Measurements from ENCODE around the gene ITPKA.
A peak's percentile ranks its signal among the peaks of the same experiment; 100 is the strongest.
"Not testable (repeated sequence)": the region's sequence is repeated elsewhere in the genome, so short reads cannot be mapped to it uniquely, and the experiment has no call there.

ITPKA gene

DNA sequence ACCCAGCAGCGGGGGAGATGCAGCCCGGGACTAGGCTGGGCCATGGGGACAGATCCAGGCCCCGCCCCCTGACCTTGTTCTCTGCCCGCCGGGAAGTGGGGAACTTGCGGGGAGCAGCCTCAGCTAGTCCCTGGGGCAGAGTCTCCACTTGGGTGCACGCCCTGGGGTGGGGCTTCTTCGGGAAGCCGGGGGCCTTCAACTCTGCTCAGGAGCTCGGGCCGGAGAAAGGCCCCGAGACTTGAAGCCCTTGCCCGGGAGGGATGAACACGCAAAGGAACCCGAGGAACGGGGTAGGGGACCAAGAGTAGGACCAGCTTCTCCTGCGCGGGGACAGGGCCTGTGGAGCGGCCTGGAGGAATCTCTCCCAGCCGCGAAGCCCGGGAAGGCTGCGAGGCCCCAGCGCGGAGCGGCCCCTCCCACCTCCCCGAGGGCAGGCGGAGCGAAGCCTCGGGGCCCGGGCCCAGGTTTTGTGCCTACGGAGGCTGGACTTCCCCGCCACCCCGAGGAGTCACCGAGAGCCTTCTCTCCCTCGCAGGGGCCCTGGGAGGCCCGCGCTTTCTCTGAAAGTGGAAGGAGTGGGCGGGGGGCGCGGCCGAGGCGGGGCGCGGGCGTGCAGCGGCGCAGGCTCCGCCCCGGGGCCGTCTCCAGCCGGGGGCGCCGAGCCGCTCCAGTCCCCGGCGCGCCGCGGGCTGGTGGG is at the start of gene ITPKA:
ITPKA (plus strand) TSS at position 670 of the 697 bp plus-strand sequence. CDS start 54 bp downstream, outside the sequence.
- no peak within 1 kb of the TSS for H3K27ac ChIP-seq (ENCODE audit: low read depth, low read length)
- H3K4me3 ChIP-seq (ENCODE audit: low read depth in 1 of 5, low read length in 5 of 5) = peak within 1 kb of the TSS; percentile 53 to 71 (median 67)
- H3K27me3 ChIP-seq (ENCODE audit: control insufficient read depth in 5 of 5, insufficient read depth in 4 of 5, low read length in 5 of 5) = peaks cover 10 to 40% (median 24%) of the 10 kb centered on the region in 5 donors
- H3K36me3 ChIP-seq (ENCODE audit: control insufficient read depth in 5 of 5, insufficient read depth in 5 of 5, low read length in 5 of 5) = no peaks in the 10 kb centered on the region
- no peaks in the 10 kb centered on the region for H3K9me3 ChIP-seq (ENCODE audit: control insufficient read depth in 5 of 5, low read length in 5 of 5)
- H3K4me1 ChIP-seq (ENCODE audit: control insufficient read depth in 5 of 5, insufficient read depth in 5 of 5, low read length in 5 of 5) = peaks cover 1 to 39% (median 35%) of the 10 kb centered on the region in 5 donors
- peak within 1 kb of the TSS in 3 of 5 donors; percentile 34 to 73 (median 69) for H3K9ac ChIP-seq (ENCODE audit: low read length in 5 of 5)

GRCh38 chr15:41445399-41445798 is 48.3 kb upstream of the ITPKA start:
- peaks cover 6 to 17% (median 7%) of the 10 kb centered on the region in 5 donors for H3K36me3 ChIP-seq (ENCODE audit: control insufficient read depth in 5 of 5, insufficient read depth in 5 of 5, low read length in 5 of 5)
- no peak overlapping the region for H3K4me3 ChIP-seq (ENCODE audit: low read depth in 1 of 5, low read length in 5 of 5)
- no peaks in the 10 kb centered on the region for H3K9me3 ChIP-seq (ENCODE audit: control insufficient read depth in 5 of 5, low read length in 5 of 5)

GRCh38 chr15:41462084-41462795 is 31.4 kb upstream of the ITPKA start:
- Histone ChIP-seq H3K36me3 (ENCODE audit: control insufficient read depth in 5 of 5, insufficient read depth in 5 of 5, low read length in 5 of 5) (peaks cover 28 to 54% (median 38%) of the 10 kb centered on the region in 5 donors), H3K27me3 (ENCODE audit: control insufficient read depth in 5 of 5, insufficient read depth in 4 of 5, low read length in 5 of 5) (no peaks in the 10 kb centered on the region), H3K4me3 (ENCODE audit: low read depth in 1 of 5, low read length in 5 of 5) (no peak overlapping the region), H3K27ac (ENCODE audit: low read depth, low read length) (no peak overlapping the region), H3K4me1 (ENCODE audit: control insufficient read depth in 5 of 5, insufficient read depth in 5 of 5, low read length in 5 of 5) (no peaks in the 10 kb centered on the region), H3K9ac (ENCODE audit: low read length in 5 of 5) (no peak overlapping the region), H3K9me3 (ENCODE audit: control insufficient read depth in 5 of 5, low read length in 5 of 5) (no peaks in the 10 kb centered on the region)

More at GRCh38 chr15:41445399-41445798, 48.3 kb upstream of the ITPKA start:
- Histone ChIP-seq H3K4me1 (ENCODE audit: control insufficient read depth in 5 of 5, insufficient read depth in 5 of 5, low read length in 5 of 5) (peaks cover 0 to 4% (median 0%) of the 10 kb centered on the region in 5 donors), H3K27me3 (ENCODE audit: control insufficient read depth in 5 of 5, insufficient read depth in 4 of 5, low read length in 5 of 5) (no peaks in the 10 kb centered on the region), H3K9ac (ENCODE audit: low read length in 5 of 5) (peak overlapping the region in 1 of 5 donors; percentile 16), H3K27ac (ENCODE audit: low read depth, low read length) (no peak overlapping the region)

GRCh38 chr15:41464889-41465580 is 28.6 kb upstream of the ITPKA start:
- H3K4me1 ChIP-seq (ENCODE audit: control insufficient read depth in 5 of 5, insufficient read depth in 5 of 5, low read length in 5 of 5) = no peaks in the 10 kb centered on the region
- H3K9me3 ChIP-seq (ENCODE audit: control insufficient read depth in 5 of 5, low read length in 5 of 5) = no peaks in the 10 kb centered on the region
- H3K27ac ChIP-seq (ENCODE audit: low read depth, low read length) = no peak overlapping the region
- no peaks in the 10 kb centered on the region for H3K27me3 ChIP-seq (ENCODE audit: control insufficient read depth in 5 of 5, insufficient read depth in 4 of 5, low read length in 5 of 5)
- no peak overlapping the region for H3K4me3 ChIP-seq (ENCODE audit: low read depth in 1 of 5, low read length in 5 of 5)
- peaks cover 26 to 56% (median 40%) of the 10 kb centered on the region in 5 donors for H3K36me3 ChIP-seq (ENCODE audit: control insufficient read depth in 5 of 5, insufficient read depth in 5 of 5, low read length in 5 of 5)
- no peak overlapping the region for H3K9ac ChIP-seq (ENCODE audit: low read length in 5 of 5)

- no peaks in the 10 kb centered on the region for H3K9me3 ChIP-seq (ENCODE audit: control insufficient read depth in 5 of 5, low read length in 5 of 5)
- H3K36me3 ChIP-seq (ENCODE audit: control insufficient read depth in 5 of 5, insufficient read depth in 5 of 5, low read length in 5 of 5) = peaks cover 30 to 64% (median 46%) of the 10 kb centered on the region in 5 donors
- no peaks in the 10 kb centered on the region for H3K27me3 ChIP-seq (ENCODE audit: control insufficient read depth in 5 of 5, insufficient read depth in 4 of 5, low read length in 5 of 5)
- H3K4me3 ChIP-seq (ENCODE audit: low read depth in 1 of 5, low read length in 5 of 5) = no peak overlapping the region
- H3K4me1 ChIP-seq (ENCODE audit: control insufficient read depth in 5 of 5, insufficient read depth in 5 of 5, low read length in 5 of 5) = no peaks in the 10 kb centered on the region
- H3K27ac ChIP-seq (ENCODE audit: low read depth, low read length) = no peak overlapping the region
- H3K9ac ChIP-seq (ENCODE audit: low read length in 5 of 5) = no peak overlapping the region
These were observed 27.8 kb upstream of the ITPKA start for GRCh38 chr15:41465822-41466421.

DNA sequence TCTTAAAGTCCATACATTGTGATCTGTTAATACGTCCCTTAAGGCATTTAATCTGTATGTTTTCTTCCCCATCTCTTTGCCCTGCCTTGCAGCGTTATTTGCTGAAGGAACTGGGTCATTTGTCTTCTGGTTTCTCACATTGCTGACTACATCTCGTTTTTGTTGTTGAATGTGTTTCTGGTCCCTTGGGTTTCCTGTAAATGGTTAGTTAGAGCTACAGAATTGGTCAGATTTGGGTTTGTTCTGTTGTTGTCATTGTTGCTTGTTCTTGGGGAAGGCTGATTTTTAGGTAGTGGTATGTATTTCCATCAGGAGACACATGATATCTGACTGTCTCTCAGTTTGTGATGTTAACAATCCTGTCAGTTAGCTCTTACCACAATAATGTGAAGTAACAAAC is 27.0 kb upstream of the ITPKA start:
- no peak overlapping the region for H3K9ac ChIP-seq (ENCODE audit: low read length in 5 of 5)
- peaks cover 36 to 71% (median 54%) of the 10 kb centered on the region in 5 donors for H3K36me3 ChIP-seq (ENCODE audit: control insufficient read depth in 5 of 5, insufficient read depth in 5 of 5, low read length in 5 of 5)

GRCh38 chr15:41469644-41470043 is 24.0 kb upstream of the ITPKA start:
- not testable (repeated sequence) for H3K9me3 ChIP-seq (ENCODE audit: control insufficient read depth in 5 of 5, low read length in 5 of 5); H3K27ac ChIP-seq (ENCODE audit: low read depth, low read length); H3K9ac ChIP-seq (ENCODE audit: low read length in 5 of 5); H3K4me3 ChIP-seq (ENCODE audit: low read depth in 1 of 5, low read length in 5 of 5); H3K4me1 ChIP-seq (ENCODE audit: control insufficient read depth in 5 of 5, insufficient read depth in 5 of 5, low read length in 5 of 5); H3K27me3 ChIP-seq (ENCODE audit: control insufficient read depth in 5 of 5, insufficient read depth in 4 of 5, low read length in 5 of 5)
- H3K36me3 ChIP-seq (ENCODE audit: control insufficient read depth in 5 of 5, insufficient read depth in 5 of 5, low read length in 5 of 5) = peaks cover 26 to 72% (median 55%) of the 10 kb centered on the region in 5 donors

More for the DNA sequence above, 27.0 kb upstream of the ITPKA start:
- Histone ChIP-seq H3K27me3 (ENCODE audit: control insufficient read depth in 5 of 5, insufficient read depth in 4 of 5, low read length in 5 of 5) (no peaks in the 10 kb centered on the region), H3K4me1 (ENCODE audit: control insufficient read depth in 5 of 5, insufficient read depth in 5 of 5, low read length in 5 of 5) (no peaks in the 10 kb centered on the region), H3K9me3 (ENCODE audit: control insufficient read depth in 5 of 5, low read length in 5 of 5) (no peaks in the 10 kb centered on the region), H3K4me3 (ENCODE audit: low read depth in 1 of 5, low read length in 5 of 5) (no peak overlapping the region), H3K27ac (ENCODE audit: low read depth, low read length) (no peak overlapping the region)

- Histone ChIP-seq H3K9ac (ENCODE audit: low read length in 5 of 5) (no peak overlapping the region), H3K27ac (ENCODE audit: low read depth, low read length) (no peak overlapping the region), H3K27me3 (ENCODE audit: control insufficient read depth in 5 of 5, insufficient read depth in 4 of 5, low read length in 5 of 5) (no peaks in the 10 kb centered on the region), H3K4me3 (ENCODE audit: low read depth in 1 of 5, low read length in 5 of 5) (no peak overlapping the region), H3K36me3 (ENCODE audit: control insufficient read depth in 5 of 5, insufficient read depth in 5 of 5, low read length in 5 of 5) (peaks cover 30 to 82% (median 69%) of the 10 kb centered on the region in 5 donors), H3K4me1 (ENCODE audit: control insufficient read depth in 5 of 5, insufficient read depth in 5 of 5, low read length in 5 of 5) (no peaks in the 10 kb centered on the region), H3K9me3 (ENCODE audit: control insufficient read depth in 5 of 5, low read length in 5 of 5) (no peaks in the 10 kb centered on the region)
These were observed 20.3 kb upstream of the ITPKA start for GRCh38 chr15:41473418-41473817.

DNA sequence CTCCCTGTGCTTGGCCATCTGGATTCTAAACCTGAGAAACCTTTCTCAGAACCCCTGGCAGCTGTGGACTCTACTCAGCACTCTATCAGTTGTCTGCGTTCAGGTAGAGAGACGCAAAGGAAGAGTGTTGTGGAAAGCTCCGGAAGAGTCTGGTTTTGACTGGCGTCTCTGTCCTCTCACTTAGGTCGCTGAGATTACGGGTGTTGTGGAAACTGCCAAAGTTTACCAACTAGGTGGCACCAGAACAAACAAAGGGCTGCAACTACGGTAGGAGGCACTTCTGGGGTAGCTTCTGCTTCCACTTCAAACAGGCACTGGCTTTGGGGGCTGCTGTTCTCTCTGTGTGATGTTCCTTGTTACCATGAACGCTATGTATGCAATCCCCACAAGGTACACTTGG is 19.2 kb upstream of the ITPKA start:
- Histone ChIP-seq H3K36me3 (ENCODE audit: control insufficient read depth in 5 of 5, insufficient read depth in 5 of 5, low read length in 5 of 5) (peaks cover 30 to 83% (median 75%) of the 10 kb centered on the region in 5 donors), H3K4me3 (ENCODE audit: low read depth in 1 of 5, low read length in 5 of 5) (no peak overlapping the region), H3K27ac (ENCODE audit: low read depth, low read length) (no peak overlapping the region), H3K4me1 (ENCODE audit: control insufficient read depth in 5 of 5, insufficient read depth in 5 of 5, low read length in 5 of 5) (no peaks in the 10 kb centered on the region), H3K9ac (ENCODE audit: low read length in 5 of 5) (no peak overlapping the region), H3K27me3 (ENCODE audit: control insufficient read depth in 5 of 5, insufficient read depth in 4 of 5, low read length in 5 of 5) (no peaks in the 10 kb centered on the region), H3K9me3 (ENCODE audit: control insufficient read depth in 5 of 5, low read length in 5 of 5) (no peaks in the 10 kb centered on the region)

Data from subcutaneous abdominal adipose tissue (tissue), 5 donors.